Activated T-helper 17 cell treated with anti-CD3 and anti-CD28 coated beads, Interleukin-2, amount 50 U/mL, for 72 hours (primary cell): Measurements from ENCODE around the gene NLRP14. TPM values are rescaled to one million over a fixed set of nuclear protein-coding genes. Genes with fewer than 3 reads are reported as not detected.

Source experiments
- ATAC-seq: fragments of 150-1000 bp; cut with Tn5 transposase; replicated peaks from 2 replicates; pipeline ENCODE4 v1.10.0; 2021; ENCODE audit warnings: mild to moderate bottlenecking, moderate library complexity
- H3K27ac Mint-ChIP-seq: one replicate; pipeline ENCODE4 v1.8.0; 2022; ENCODE audit warnings: mixed read lengths
- H3K27me3 Mint-ChIP-seq: one replicate; pipeline ENCODE4 v1.8.0; 2022; ENCODE audit warnings: mixed read lengths
- H3K36me3 Mint-ChIP-seq: one replicate; pipeline ENCODE4 v1.8.0; 2022; ENCODE audit warnings: low read depth, mild to moderate bottlenecking, mixed read lengths
- H3K4me1 Mint-ChIP-seq: one replicate; pipeline ENCODE4 v1.8.0; 2022; ENCODE audit warnings: mixed read lengths
- H3K4me3 Mint-ChIP-seq: one replicate; pipeline ENCODE4 v1.8.0; 2022; ENCODE audit warnings: mild to moderate bottlenecking, mixed read lengths
- H3K9me3 Mint-ChIP-seq: one replicate; pipeline ENCODE4 v1.8.0; 2022; ENCODE audit warnings: mixed read lengths
- total RNA-seq, 2 donors: library from RNA; stranded (reverse); gene quantifications; one replicate each; pipeline ENCODE4 v1.2.3, GENCODE V29; 2022

The NLRP14 gene
- total RNA-seq, 2 donors from 2014 or later, result 0.08 TPM; not detected in 1

GRCh38 chr11:7030836-7031235 lies 10.6 kb downstream of the NLRP14 start:
- Mint-ChIP-seq H3K27me3 (no peaks in the 10 kb centered on the region), H3K36me3 (no peaks in the 10 kb centered on the region), H3K4me3 (no peak overlapping the region), H3K4me1 (no peaks in the 10 kb centered on the region), H3K27ac (no peak overlapping the region), H3K9me3 (no peaks in the 10 kb centered on the region)
- ATAC-seq, result no peak

GRCh38 chr11:7031471-7031871 lies 11.2 kb downstream of the NLRP14 start:
- no peak for ATAC-seq
- no peaks in the 10 kb centered on the region for H3K9me3 Mint-ChIP-seq
- no peaks in the 10 kb centered on the region for H3K4me1 Mint-ChIP-seq
- no peaks in the 10 kb centered on the region for H3K27me3 Mint-ChIP-seq
- H3K27ac Mint-ChIP-seq, result no peak overlapping the region
- no peaks in the 10 kb centered on the region for H3K36me3 Mint-ChIP-seq
- H3K4me3 Mint-ChIP-seq, result no peak overlapping the region

GRCh38 chr11:7032692-7033091 lies 12.4 kb downstream of the NLRP14 start:
- no peaks in the 10 kb centered on the region for H3K27me3 Mint-ChIP-seq
- ATAC-seq, result no peak

DNA sequence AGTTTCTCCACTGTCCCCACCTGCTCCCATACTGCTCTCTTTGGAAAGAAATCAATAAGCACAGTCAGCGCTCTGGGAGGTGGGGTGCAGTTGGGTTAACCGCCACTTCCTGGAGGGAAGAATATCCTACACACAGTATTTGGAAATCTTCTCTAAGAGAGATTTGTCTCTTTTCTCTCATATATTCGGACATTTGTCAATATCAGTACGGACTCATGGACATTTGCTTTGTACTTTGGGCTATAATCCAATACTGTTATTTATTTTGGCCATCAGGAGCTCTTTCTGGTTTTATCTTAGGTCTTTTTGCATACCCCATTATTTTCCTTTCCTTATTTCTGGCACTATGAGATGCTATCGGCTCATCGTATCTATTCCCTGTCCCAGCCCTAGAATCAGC lies 13.7 kb downstream of the NLRP14 start:
- H3K27me3 Mint-ChIP-seq, result no peaks in the 10 kb centered on the region
- H3K27ac Mint-ChIP-seq, result no peak overlapping the region
- no peaks in the 10 kb centered on the region for H3K9me3 Mint-ChIP-seq
- H3K4me3 Mint-ChIP-seq, result no peak overlapping the region
- no peaks in the 10 kb centered on the region for H3K36me3 Mint-ChIP-seq
- no peak for ATAC-seq
- H3K4me1 Mint-ChIP-seq, result no peaks in the 10 kb centered on the region

More at GRCh38 chr11:7032692-7033091, 12.4 kb downstream of the NLRP14 start:
- Mint-ChIP-seq H3K36me3 (no peaks in the 10 kb centered on the region), H3K27ac (no peak overlapping the region), H3K4me1 (no peaks in the 10 kb centered on the region), H3K4me3 (no peak overlapping the region), H3K9me3 (no peaks in the 10 kb centered on the region)

- H3K27ac Mint-ChIP-seq, result no peak overlapping the region
- no peaks in the 10 kb centered on the region for H3K36me3 Mint-ChIP-seq
- H3K4me1 Mint-ChIP-seq, result no peaks in the 10 kb centered on the region
- ATAC-seq, result no peak
- H3K27me3 Mint-ChIP-seq, result peaks cover 6% of the 10 kb centered on the region
- no peaks in the 10 kb centered on the region for H3K9me3 Mint-ChIP-seq
- no peak overlapping the region for H3K4me3 Mint-ChIP-seq
Observed at GRCh38 chr11:7046474-7047175, 26.3 kb downstream of the NLRP14 start.

GRCh38 chr11:7050191-7050590 lies 29.9 kb downstream of the NLRP14 start:
- Mint-ChIP-seq H3K4me1 (no peaks in the 10 kb centered on the region), H3K4me3 (no peak overlapping the region), H3K27ac (no peak overlapping the region), H3K27me3 (peaks cover 6% of the 10 kb centered on the region), H3K9me3 (no peaks in the 10 kb centered on the region), H3K36me3 (no peaks in the 10 kb centered on the region)
- no peak for ATAC-seq

DNA sequence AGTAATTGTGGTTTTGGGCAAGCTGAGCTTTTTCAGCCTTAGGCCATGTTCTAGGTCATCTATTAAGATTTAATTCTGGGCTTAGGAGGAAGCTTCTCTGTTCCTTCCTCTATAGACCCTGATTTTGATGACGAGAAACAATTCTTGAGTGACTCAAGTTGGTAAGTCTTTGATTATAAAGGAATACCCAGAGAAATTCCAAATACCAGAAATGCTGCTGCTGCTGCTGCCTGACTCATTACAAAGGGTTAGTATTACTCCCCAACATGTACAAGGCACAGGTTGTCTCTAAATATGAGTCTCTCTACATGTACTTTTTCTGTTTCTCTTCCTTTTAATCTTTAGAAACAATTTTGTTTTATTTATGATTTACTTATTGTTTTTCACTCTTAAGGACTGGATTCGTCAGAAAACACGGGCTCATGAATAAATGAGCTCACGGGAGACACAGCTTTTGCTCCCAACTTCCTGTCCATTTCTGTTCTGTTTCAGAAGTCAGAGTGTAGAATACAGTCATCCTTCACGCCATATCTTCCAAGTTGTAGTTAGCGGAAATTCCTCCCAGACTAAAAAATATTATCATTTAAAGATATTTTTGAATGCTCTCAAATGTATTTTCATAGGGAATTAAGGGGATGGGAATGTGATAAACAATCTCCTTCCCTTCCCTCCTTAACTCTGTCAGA lies 36.7 kb downstream of the NLRP14 start:
- peaks cover 14% of the 10 kb centered on the region for H3K27me3 Mint-ChIP-seq
- H3K4me3 Mint-ChIP-seq, result no peak overlapping the region
- no peak for ATAC-seq
- H3K36me3 Mint-ChIP-seq, result no peaks in the 10 kb centered on the region
- H3K27ac Mint-ChIP-seq, result no peak overlapping the region
- no peaks in the 10 kb centered on the region for H3K9me3 Mint-ChIP-seq
- no peaks in the 10 kb centered on the region for H3K4me1 Mint-ChIP-seq

GRCh38 chr11:7057641-7058040 lies 37.4 kb downstream of the NLRP14 start:
- ATAC-seq, result no peak
- Mint-ChIP-seq H3K27me3 (peaks cover 14% of the 10 kb centered on the region), H3K9me3 (no peaks in the 10 kb centered on the region), H3K4me1 (no peaks in the 10 kb centered on the region), H3K27ac (no peak overlapping the region), H3K36me3 (no peaks in the 10 kb centered on the region), H3K4me3 (no peak overlapping the region)

- no peak overlapping the region for H3K27ac Mint-ChIP-seq
- H3K36me3 Mint-ChIP-seq, result no peaks in the 10 kb centered on the region
- peaks cover 14% of the 10 kb centered on the region for H3K27me3 Mint-ChIP-seq
- no peaks in the 10 kb centered on the region for H3K9me3 Mint-ChIP-seq
- H3K4me1 Mint-ChIP-seq, result no peaks in the 10 kb centered on the region
- ATAC-seq, result no peak
- H3K4me3 Mint-ChIP-seq, result no peak overlapping the region
Observed at GRCh38 chr11:7060868-7061267, 40.6 kb downstream of the NLRP14 start.

DNA sequence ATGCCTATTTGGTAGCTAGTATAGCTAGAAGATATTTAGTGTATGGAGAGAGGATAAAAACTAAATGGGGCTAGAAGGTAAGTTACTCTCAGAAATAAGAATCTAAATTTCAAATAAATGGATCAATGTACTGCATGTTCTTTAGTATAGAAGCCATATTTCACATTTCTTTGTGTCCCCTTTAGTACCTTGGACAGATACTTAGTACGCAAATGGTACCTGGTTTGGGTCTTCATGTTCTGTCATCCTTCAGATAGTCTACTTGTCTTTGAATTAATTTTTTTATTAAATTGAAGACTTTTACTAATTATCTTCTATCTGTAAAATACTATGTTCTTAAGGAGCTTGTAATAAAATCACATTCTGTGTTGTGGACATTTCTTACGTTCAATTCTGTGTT lies 42.3 kb downstream of the NLRP14 start:
- H3K4me3 Mint-ChIP-seq, result no peak overlapping the region
- no peaks in the 10 kb centered on the region for H3K4me1 Mint-ChIP-seq
- ATAC-seq, result no peak
- H3K9me3 Mint-ChIP-seq, result no peaks in the 10 kb centered on the region
- no peaks in the 10 kb centered on the region for H3K36me3 Mint-ChIP-seq
- H3K27me3 Mint-ChIP-seq, result peaks cover 14% of the 10 kb centered on the region
- H3K27ac Mint-ChIP-seq, result no peak overlapping the region

GRCh38 chr11:7072401-7073028 lies 52.2 kb downstream of the NLRP14 start:
- H3K36me3 Mint-ChIP-seq, result no peaks in the 10 kb centered on the region
- peaks cover 8% of the 10 kb centered on the region for H3K27me3 Mint-ChIP-seq
- no peak for ATAC-seq
- no peak overlapping the region for H3K27ac Mint-ChIP-seq
- H3K9me3 Mint-ChIP-seq, result no peaks in the 10 kb centered on the region
- H3K4me1 Mint-ChIP-seq, result no peaks in the 10 kb centered on the region
- H3K4me3 Mint-ChIP-seq, result no peak overlapping the region

DNA sequence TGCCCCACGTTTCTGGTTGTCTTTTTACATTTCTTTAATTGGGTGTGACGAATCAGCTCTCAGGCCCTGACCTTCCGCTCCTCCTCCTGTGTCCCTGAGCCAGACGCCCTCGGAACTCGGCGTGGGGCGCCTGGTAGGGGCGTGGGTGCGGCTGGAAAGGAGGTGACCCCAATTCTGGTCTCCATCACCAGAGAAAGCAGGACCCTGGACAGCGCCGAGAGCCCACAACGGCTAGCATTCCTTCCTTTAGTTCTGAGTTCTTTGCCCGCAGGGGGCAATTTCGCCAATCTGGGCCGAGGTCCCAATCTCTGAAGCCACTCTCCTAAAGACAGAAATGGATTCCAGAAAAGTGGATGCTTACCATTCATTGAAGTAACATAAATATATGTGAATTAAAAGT lies 56.8 kb downstream of the NLRP14 start:
- H3K27me3 Mint-ChIP-seq, result peaks cover 14% of the 10 kb centered on the region
- no peak overlapping the region for H3K27ac Mint-ChIP-seq
- peaks cover 9% of the 10 kb centered on the region for H3K9me3 Mint-ChIP-seq
- ATAC-seq, result no peak
- no peak overlapping the region for H3K4me3 Mint-ChIP-seq
- no peaks in the 10 kb centered on the region for H3K4me1 Mint-ChIP-seq
- H3K36me3 Mint-ChIP-seq, result no peaks in the 10 kb centered on the region

GRCh38 chr11:7079545-7080135 lies 59.4 kb downstream of the NLRP14 start:
- Mint-ChIP-seq H3K4me3 (no peak overlapping the region), H3K27me3 (peaks cover 21% of the 10 kb centered on the region), H3K27ac (no peak overlapping the region), H3K36me3 (no peaks in the 10 kb centered on the region), H3K9me3 (peaks cover 9% of the 10 kb centered on the region), H3K4me1 (no peaks in the 10 kb centered on the region)
- no peak for ATAC-seq

GRCh38 chr11:7080900-7081299 lies 60.6 kb downstream of the NLRP14 start:
- no peak for ATAC-seq
- H3K27me3 Mint-ChIP-seq, result peaks cover 24% of the 10 kb centered on the region
- no peak overlapping the region for H3K4me3 Mint-ChIP-seq

GRCh38 chr11:7081441-7081840 lies 61.2 kb downstream of the NLRP14 start:
- Mint-ChIP-seq H3K36me3 (no peaks in the 10 kb centered on the region), H3K4me1 (no peaks in the 10 kb centered on the region)
- ATAC-seq, result no peak

More at GRCh38 chr11:7080900-7081299, 60.6 kb downstream of the NLRP14 start:
- Mint-ChIP-seq H3K36me3 (no peaks in the 10 kb centered on the region), H3K4me1 (no peaks in the 10 kb centered on the region), H3K27ac (no peak overlapping the region), H3K9me3 (peaks cover 9% of the 10 kb centered on the region)

More at GRCh38 chr11:7081441-7081840, 61.2 kb downstream of the NLRP14 start:
- no peak overlapping the region for H3K27ac Mint-ChIP-seq
- H3K9me3 Mint-ChIP-seq, result peaks cover 9% of the 10 kb centered on the region
- peaks cover 23% of the 10 kb centered on the region for H3K27me3 Mint-ChIP-seq
- no peak overlapping the region for H3K4me3 Mint-ChIP-seq
